ENCODE data around the gene PDE4C. TPM values are rescaled to one million over a fixed set of nuclear protein-coding genes. Genes with fewer than 3 reads are reported as not detected.
A peak's percentile ranks its signal among the peaks of the same experiment; 100 is the strongest.

The PDE4C gene
- total RNA-seq, 1 experiment from 2014 or later = 0.07 TPM

- DNase-seq (ENCODE audit: low read depth) = no peak
These were observed 27.9 kb downstream of the PDE4C start for GRCh38 chr19:18198374-18198773.

GRCh38 chr19:18197941-18198340 is 28.3 kb downstream of the PDE4C start:
- no peak for DNase-seq (ENCODE audit: low read depth)

DNA sequence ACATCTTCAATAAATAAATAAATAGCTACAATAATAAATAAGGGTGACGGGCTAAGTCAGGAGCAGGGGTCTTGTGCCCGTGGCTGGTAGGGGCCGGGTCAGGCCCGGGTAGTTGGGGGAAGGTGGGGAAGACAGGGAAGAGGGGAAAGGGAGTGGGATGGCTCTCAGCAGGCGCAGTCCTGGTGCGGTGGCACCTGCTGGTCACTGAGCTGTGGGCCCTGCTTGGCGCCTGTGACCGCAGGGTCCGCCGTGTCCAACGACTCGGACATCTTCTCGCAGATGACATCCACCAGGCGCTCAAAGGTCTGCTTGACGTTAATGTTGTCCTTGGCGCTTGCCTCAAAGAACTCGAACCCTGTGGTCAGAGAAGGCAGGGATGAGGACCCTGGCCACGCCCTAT is 28.9 kb downstream of the PDE4C start:
- no peak for DNase-seq (ENCODE audit: low read depth)

DNA sequence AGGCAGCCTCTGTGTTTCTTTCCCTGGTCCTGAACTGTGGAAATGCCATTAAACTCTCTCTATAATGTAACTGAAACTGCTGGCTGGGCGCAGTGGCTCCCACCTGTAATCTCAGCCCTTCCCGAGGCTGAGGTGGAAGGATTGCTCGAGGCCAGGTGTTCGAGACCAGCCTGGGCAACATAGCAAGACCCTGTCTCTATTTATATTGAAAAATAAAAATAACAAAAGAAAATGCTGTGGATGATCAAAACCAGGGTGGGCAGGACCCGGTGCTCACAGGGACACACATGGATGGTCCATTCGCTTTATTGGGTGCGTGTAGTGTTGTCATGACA is 29.8 kb downstream of the PDE4C start:
- DNase-seq (ENCODE audit: low read depth) = no peak

DNA sequence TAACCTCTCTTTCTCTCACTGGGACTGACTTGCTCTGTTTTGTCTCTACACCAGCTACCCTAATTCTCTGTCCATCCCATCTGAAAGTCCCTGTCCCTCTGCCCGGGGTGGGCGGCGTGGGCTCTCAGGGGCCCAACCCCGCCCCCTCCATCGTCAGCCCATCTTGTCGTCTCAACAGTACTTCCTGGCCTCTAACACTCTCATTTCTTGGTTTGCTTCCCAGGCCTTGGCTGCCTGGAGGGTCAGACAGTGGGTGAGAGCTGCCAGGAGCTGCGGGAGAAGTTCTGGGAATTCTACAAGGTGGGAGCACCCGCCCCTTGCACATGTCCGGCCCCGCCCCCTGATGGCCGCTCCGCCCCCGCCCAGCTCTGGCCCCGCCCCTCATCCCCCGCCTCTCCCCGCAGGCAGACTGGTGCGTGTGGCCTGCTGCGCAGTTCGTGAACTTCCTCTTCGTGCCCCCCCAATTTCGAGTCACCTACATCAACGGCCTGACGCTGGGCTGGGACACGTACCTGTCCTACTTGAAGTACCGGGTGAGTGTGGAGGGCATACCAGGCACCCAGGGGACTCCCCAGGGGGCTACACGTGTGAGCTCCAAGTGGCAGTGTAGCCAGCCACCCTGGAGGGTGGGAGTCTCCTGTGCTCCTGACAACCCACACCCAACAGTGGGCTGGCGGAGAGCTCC is 31.5 kb downstream of the PDE4C start:
- no peak for DNase-seq (ENCODE audit: low read depth)

DNA sequence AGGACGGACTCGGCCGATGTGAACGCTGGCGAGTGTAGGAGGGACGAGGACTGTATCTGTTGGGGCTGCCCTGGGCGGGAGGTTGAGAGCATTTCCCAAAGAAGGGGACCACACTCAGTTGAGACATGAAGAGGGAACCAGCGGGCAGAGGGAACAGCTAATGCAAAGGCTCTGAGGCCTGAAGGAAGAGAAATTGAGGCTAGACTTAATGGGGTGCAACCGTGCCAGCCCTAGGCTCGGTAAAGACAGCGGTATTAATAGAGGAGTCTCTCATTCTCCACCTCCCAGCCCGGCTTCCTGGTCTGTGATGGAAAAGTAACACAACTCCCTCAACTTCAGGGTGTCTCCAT is 32.1 kb downstream of the PDE4C start:
- DNase-seq (ENCODE audit: low read depth) = no peak

DNA sequence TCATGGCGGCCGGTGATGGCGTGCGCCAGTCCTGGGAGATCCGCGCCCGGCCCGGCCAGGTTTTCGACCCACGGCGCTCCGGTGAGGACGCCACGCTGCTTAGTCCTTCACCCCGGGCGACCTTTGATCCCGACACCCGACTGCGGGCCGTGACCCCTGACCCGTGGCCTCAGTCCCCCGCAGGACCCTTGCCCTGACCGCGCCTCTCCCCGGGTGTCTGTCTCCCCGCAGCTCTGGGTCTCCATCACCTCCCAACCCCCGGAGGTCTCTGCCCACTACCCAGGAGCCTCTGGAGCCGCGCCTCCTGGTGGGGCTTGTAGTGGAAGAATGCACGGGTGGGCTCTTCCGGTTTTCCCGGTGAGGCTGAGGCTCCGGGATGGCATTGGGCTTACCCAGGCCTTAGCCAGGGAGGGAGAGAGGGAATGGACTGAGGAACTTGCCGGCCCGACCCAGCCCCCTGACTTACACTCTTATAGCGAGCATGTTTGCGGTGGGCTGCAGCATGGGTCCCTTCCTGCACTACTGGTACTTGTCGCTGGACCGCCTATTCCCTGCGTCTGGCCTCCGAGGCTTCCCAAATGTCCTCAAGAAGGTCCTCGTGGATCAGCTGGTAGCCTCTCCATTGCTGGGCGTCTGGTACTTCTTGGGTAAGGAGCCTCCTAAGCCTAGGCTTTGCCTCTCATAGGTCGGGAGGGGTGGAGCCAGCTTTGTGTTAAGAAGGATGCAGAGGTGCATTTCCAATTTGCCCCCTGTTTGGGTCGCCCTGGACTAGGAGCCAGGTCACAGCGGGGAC is 32.7 kb downstream of the PDE4C start:
- DNase-seq (ENCODE audit: low read depth) = no peak

DNA sequence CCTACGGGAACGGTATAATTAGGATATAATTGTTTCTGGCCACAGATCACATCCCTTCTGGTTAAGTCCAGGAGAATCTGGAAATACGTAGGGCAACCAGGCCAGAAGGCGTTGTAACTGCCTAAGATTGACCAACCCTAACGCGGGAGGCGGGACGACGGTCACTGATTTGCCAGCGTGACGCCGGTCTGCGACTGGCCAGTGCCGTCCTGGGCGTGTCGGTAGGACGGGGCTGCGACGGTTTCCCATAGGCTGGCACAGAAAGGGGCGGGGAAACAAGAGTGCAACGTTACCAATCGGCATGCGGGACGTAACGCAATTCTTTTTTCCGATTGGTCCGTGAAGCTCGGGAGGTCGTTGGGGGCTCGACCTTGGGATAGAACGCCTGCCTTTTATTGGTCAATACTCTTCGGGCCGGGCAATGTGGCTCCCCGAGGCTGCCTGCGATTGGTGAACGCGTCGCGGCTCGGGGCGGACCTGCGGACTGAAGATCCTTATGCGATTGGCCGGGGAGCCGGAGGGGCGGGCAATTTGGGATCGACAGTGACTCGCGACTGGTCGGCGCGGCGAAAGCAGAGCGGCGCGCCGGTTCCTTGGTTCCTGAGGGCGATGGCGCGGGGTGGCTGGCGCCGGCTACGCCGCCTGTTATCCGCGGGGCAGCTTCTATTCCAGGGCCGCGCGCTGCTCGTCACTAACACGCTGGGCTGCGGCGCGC is 33.4 kb downstream of the PDE4C start, which contains the start of gene MPV17L2:
MPV17L2 (plus strand) TSS at position 546 of the 715 bp plus-strand sequence; CDS start at position 610, 64 bp downstream.
- DNase-seq (ENCODE audit: low read depth) = peak; percentile 100

DNA sequence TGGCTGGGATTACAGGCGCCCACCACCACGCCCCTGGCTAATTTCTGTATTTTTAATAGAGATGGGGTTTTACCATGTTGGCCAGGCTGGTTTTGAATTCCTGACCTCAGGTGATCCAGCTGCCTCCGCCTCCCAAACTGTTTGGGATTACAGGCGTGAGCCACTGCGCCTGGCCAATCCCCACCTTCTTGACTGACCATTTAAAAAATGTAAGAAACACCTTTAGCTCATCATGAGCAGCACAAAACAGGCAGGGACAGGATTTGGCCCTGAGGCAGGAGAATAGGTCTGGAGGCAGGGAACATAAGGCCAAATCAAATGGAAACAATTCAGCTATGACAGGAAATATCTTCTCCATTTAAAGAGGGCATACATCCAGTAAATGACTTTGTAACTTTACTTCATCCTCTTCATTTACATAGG is 34.6 kb downstream of the PDE4C start:
- no peak for DNase-seq (ENCODE audit: low read depth)

DNA sequence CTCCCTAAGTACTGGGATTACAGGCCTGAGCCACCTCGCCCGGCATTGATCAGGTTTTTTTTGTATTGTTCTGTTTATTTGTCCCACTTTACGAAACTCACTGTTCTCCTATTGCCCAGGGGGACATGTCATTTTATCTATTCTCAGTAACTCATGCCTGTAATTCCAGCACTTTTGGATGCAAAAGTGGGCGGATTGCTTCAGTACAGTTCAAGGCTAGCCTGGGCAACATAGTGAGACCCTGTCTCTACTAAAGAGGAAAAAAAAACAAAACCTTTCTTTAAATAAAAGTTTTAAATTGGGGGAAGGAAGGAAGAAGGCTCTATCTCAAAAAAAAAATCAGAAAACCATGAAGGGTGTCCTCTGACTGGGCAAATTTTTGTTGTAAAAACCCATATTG is 36.0 kb downstream of the PDE4C start:
- DNase-seq (ENCODE audit: low read depth) = no peak

- no peak for DNase-seq (ENCODE audit: low read depth)
These were observed 40.7 kb downstream of the PDE4C start for GRCh38 chr19:18185538-18185937.

- DNase-seq (ENCODE audit: low read depth) = no peak
These were observed 42.7 kb downstream of the PDE4C start for GRCh38 chr19:18183529-18183928.

DNA sequence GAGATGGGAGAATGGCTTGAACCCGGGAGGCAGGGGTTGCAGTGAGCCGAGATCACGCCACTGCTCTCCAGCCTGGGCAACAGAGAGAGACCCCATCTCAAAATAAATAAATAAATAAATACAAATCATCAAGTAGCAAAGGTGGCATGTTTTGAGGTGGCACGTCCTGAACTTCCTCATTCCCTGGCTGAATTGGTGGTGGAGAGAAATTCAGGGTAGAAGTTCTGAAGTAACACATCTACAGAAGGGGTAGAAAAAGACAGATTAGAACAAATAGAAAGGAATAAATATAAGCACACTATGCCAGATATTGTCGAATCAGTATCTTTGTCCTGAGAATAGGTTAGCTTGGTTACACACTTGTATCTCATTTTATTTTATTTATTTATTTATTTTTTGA is 46.3 kb downstream of the PDE4C start:
- DNase-seq (ENCODE audit: low read depth) = no peak

DNA sequence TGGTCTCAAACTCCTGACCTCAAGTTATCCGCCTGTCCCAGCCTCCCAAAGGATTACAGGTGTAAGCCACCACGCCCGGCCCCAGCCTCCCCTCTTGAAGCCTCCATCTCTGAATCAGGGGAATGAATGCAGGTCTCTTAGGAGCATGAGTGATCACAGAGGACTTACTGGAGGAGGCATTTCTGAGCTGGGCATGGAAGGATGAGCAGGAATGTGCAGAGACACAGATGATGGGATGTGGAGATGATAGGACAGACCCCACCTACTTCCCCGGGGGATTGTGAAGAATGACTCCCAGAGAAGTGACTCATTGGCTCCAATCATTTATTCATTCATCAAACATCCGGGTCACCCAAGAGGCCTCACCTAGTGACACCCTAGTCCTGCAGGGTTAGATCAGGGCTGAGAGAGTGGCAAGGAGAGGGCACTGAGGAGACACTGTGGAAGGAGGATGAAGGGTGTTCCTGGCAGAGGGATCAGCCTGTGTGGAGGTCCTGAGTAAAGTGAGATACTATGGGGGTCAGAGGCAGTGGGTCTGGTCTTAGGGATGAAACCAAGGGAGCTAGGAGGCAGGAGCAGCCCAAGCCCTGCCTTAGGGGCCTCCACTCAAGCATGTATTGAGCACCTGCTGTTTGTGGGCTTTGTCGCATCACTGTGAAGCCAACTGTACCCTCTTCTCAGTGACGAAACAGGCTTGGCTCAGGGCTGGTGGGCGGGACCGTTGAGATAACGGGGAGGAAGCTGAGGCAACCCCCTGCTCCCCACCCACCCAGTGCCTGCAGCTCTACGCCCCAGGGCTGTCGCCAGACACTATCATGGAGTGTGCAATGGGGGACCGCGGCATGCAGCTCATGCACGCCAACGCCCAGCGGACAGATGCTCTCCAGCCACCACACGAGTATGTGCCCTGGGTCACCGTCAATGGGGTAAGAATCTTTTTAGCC is 49.6 kb downstream of the PDE4C start:
- DNase-seq (ENCODE audit: low read depth) = no peak

- DNase-seq (ENCODE audit: low read depth) = no peak
These were observed 51.3 kb downstream of the PDE4C start for GRCh38 chr19:18174983-18175382.

Other genes with a start within 250 kb of the PDE4C start
- gene ARRDC2, start 218.3 kb downstream of the PDE4C start, total RNA-seq (2014; rRNA removed; shearing (Covaris generic)) = 9.4 and 12.8 TPM in 2 replicates
- 2.3 and 3.8 TPM in 2 replicates for gene IL12RB1, start 139.5 kb downstream of the PDE4C start, total RNA-seq (2014; rRNA removed; shearing (Covaris generic))
- 2.3 and 4.6 TPM in 2 replicates for gene MAST3, start 128.7 kb downstream of the PDE4C start, total RNA-seq (2014; rRNA removed; shearing (Covaris generic))
- 21.4 and 21.7 TPM in 2 replicates for gene PIK3R2, start 73.3 kb downstream of the PDE4C start, total RNA-seq (2014; rRNA removed; shearing (Covaris generic))
- 81.2 and 112 TPM in 2 replicates for gene IFI30, start 52.6 kb downstream of the PDE4C start, total RNA-seq (2014; rRNA removed; shearing (Covaris generic))
- 32.4 and 33.4 TPM in 2 replicates for gene MPV17L2, start 33.2 kb downstream of the PDE4C start, total RNA-seq (2014; rRNA removed; shearing (Covaris generic))
- gene RAB3A, start 22.4 kb downstream of the PDE4C start, total RNA-seq (2014; rRNA removed; shearing (Covaris generic)) = 3.4 and 5.6 TPM in 2 replicates
- gene IQCN, start 48.0 kb upstream of the PDE4C start, total RNA-seq (2014; rRNA removed; shearing (Covaris generic)) = 0.10 TPM in 1 of 2 replicates, not detected in the other
- gene JUND, start 55.2 kb upstream of the PDE4C start, total RNA-seq (2014; rRNA removed; shearing (Covaris generic)) = 54.1 and 206 TPM in 2 replicates
- 314 and 393 TPM in 2 replicates for gene LSM4, start 96.6 kb upstream of the PDE4C start, total RNA-seq (2014; rRNA removed; shearing (Covaris generic))
- 10.3 and 13.5 TPM in 2 replicates for gene PGPEP1, start 114.2 kb upstream of the PDE4C start, total RNA-seq (2014; rRNA removed; shearing (Covaris generic))
- gene GDF15, start 159.7 kb upstream of the PDE4C start, total RNA-seq (2014; rRNA removed; shearing (Covaris generic)) = 3.3 and 5.4 TPM in 2 replicates
- not detected in 2 replicates for gene LRRC25, start 171.2 kb upstream of the PDE4C start, total RNA-seq (2014; rRNA removed; shearing (Covaris generic))
- gene SSBP4, start 193.0 kb upstream of the PDE4C start, total RNA-seq (2014; rRNA removed; shearing (Covaris generic)) = 55.3 and 61.9 TPM in 2 replicates
- 6.2 and 8.9 TPM in 2 replicates for gene ISYNA1, start 211.7 kb upstream of the PDE4C start, total RNA-seq (2014; rRNA removed; shearing (Covaris generic))

All from M059J (cell line).